ENCODE measurements around the gene CCDC127.

DNA sequence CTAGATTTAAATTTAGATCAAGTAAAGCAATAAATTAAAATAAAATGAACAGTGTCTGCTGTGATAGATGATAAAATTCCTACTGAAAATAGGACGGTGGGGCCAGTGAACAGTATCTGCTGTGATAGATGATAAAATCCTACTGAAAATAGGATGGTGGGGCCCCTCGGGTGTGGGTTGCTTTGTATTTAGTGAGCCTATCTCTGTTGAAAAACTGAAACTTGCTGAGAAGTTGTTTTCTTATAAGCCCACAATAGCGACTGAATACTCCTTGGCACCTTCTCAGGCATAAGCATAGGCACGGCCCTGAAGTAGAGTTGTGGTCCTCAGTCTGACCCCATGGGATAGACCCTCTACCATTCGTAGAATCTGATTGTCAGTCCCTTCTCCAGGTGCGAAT is 5.8 kb upstream of the CCDC127 start:
- TF ChIP-seq ELK1 (IDR thresholded peaks at IDR 0.05; ENCODE audit: borderline replicate concordance, low read depth, low read length) (no peak), MXI1 (IDR thresholded peaks at IDR 0.05; ENCODE audit: borderline replicate concordance, low read depth, low read length) (no peak), MAZ (IDR thresholded peaks at IDR 0.05; ENCODE audit: borderline replicate concordance, low read depth, low read length) (no peak)
